HTR-8/SVneo (cell line): ENCODE measurements around the gene HOXA3.
A peak's percentile ranks its signal among the peaks of the same experiment; 100 is the strongest.

ENCODE experiments used
- DNase-seq: peaks from one replicate; pipeline ENCODE4 v3.0.0; 2011; ENCODE audit warnings: low spot score, mixed read lengths; ENCODE audit not compliant: insufficient read length
- FAIRE-seq: peaks from 2 replicates; lab custom pipeline; 2011; peaks lifted over from hg19 to GRCh38; lab: Jason Lieb, UNC

The HOXA3 gene

GRCh38 chr7:27097686-27098577 lies 54.5 kb downstream of the HOXA3 start:
- no peak for DNase-seq
- peak; percentile 38 for FAIRE-seq

GRCh38 chr7:27096768-27097514 lies 55.4 kb downstream of the HOXA3 start:
- DNase-seq (no peak), FAIRE-seq (no peak)

- no peak for FAIRE-seq
- peak; percentile 93 for DNase-seq
These were observed 56.3 kb downstream of the HOXA3 start, which contains the start of gene HOXA1 for GRCh38 chr7:27095897-27096767. HOXA1 (minus strand) TSS chr7:27096000; CDS start chr7:27095912, 88 bp downstream.

- no peak for DNase-seq
These were observed 57.1 kb downstream of the HOXA3 start for GRCh38 chr7:27095050-27095896.

GRCh38 chr7:27094304-27095049 lies 57.9 kb downstream of the HOXA3 start:
- no peak for DNase-seq
- no peak for FAIRE-seq

More at GRCh38 chr7:27095050-27095896, 57.1 kb downstream of the HOXA3 start:
- no peak for FAIRE-seq

DNA sequence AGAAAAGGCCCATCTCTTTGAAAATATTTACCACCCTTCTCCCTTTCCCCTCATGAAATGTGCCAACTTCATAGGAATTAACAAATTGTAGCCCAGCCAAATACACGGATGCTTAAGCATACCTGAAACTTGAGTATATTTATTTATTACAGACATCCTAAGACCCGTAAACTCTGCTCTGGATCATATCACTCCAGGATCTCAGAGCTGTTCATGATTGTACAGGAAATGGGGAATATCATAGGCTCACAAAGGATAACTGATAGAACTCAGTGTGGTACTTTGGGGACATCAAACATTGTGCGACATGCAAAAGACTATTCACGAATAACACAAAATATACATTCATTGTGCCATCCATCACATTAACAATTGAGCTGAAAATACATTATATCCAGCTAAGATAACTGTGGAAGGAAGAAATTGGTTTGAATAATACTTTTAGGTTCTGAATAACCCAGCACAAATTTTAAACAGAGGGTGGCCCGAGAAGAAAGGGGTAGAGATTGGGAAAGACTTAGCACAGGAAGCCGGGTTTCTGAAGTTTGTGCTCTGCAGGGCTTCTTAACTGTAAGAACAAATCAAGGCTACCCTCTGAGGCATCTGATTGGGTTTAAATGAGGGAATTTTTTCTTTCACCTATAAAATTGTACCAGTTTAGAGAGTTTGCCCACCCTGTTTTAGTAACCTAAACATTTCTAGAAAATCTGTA lies 59.0 kb downstream of the HOXA3 start:
- FAIRE-seq (no peak), DNase-seq (no peak)

DNA sequence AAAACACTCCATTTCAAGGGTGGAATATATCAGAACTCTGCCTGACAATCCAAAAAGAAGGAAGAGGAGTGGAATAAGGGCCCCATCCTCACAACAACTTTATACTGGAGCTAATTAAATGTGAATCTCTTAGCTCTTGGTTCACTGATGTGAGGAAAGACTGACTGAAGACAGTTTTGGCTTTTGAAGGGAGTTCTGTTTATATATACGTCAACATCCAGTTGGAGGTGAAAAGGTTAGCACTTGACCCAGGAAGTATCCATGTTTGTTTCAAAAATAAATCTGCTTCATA lies 59.6 kb downstream of the HOXA3 start:
- FAIRE-seq (no peak), DNase-seq (no peak)

- no peak for FAIRE-seq
- DNase-seq, result no peak
These were observed 60.2 kb downstream of the HOXA3 start for GRCh38 chr7:27091941-27092818.

DNA sequence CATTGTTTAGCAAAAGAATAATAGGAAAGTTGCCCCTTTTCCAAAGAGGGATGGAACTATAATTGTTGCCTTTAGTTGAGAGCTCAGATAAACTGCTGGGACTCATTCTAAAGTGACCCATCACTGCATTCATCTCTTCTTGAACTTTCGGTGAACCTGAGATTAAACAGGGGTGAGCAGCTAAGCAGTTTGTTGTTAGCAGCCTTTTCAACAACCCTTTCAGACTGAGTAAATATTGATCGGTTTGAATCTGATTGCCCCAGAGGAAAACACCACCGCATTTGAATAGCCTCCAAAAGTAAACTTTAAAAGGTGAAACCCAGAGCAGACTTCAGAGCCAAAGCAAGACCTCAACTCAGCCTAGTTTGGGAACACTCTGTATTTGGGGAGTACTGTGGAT lies 61.3 kb downstream of the HOXA3 start:
- DNase-seq, result no peak
- FAIRE-seq, result no peak

GRCh38 chr7:27088002-27088922 lies 64.1 kb downstream of the HOXA3 start:
- FAIRE-seq, result no peak

DNA sequence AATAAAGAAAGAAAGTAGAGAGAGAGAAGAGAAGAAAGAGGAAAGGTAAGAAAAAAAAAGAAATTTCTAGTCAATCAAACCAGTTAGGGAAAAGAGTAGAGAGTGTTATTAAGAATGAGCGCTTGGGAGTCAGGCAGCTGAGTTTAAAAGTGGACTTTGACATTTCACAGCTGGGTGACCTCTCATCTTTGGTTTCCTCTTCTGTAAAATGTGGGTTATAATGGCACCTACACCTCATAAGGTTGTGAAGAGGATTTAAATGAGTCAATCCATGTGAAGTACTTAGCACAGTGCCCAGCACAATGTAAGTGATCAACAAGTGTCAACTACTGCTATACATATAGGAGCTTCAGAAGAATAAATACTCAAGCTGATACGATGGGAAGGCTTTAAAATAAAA lies 68.7 kb downstream of the HOXA3 start:
- DNase-seq (no peak), FAIRE-seq (no peak)

More at GRCh38 chr7:27088002-27088922, 64.1 kb downstream of the HOXA3 start:
- no peak for DNase-seq

DNA sequence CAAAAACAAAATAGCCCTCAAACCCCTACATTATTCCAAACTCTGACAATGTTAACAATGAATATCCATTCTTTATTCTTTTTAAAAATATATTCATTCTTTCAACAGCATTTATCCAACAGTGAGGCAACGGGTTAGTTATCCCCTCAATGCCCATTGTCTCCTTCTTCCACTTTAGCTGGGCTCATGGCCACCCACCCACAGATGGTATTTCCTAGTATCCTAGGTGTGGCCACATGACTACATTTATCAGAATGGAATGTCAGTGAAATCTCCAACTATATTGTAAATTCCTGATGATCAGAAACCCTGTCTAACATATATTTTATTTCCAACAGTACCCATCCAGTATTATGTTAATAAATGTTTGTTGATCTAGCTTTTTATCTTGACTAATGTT lies 70.2 kb downstream of the HOXA3 start:
- no peak for FAIRE-seq
- DNase-seq, result no peak

- FAIRE-seq, result no peak
These were observed 71.4 kb downstream of the HOXA3 start for GRCh38 chr7:27080844-27081436.

GRCh38 chr7:27079234-27079975 lies 73.0 kb downstream of the HOXA3 start:
- no peak for FAIRE-seq
- DNase-seq, result no peak

More at GRCh38 chr7:27080844-27081436, 71.4 kb downstream of the HOXA3 start:
- no peak for DNase-seq

- no peak for FAIRE-seq
- DNase-seq, result no peak
These were observed 73.7 kb downstream of the HOXA3 start for GRCh38 chr7:27078616-27079233.
